Measurements from ENCODE around the gene HERC2. TPM values are rescaled to one million over a fixed set of nuclear protein-coding genes. Genes with fewer than 3 reads are reported as not detected.
A peak's percentile ranks its signal among the peaks of the same experiment; 100 is the strongest.

The HERC2 gene
- total RNA-seq, 2 donors from 2014 or later: 65.1 to 69.8 TPM

DNA sequence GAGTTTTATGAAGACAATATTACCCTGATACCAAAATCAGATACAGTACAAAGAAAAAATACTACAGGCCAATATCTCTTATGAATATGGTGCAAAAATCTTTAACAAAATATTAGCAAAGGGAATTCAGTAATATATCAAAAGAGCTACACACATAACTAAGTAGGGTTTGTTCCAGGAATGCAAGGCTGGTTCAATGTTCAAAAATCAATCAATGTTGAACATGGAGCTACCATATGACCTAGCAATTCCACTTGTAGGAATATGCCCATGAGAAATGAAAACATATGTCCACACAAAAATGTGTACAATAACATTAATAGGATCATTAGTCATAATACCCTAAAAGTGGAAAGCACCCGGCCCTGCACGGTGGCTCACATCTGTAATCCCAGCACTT is 230.7 kb downstream of the HERC2 start:
- no peaks in the 10 kb centered on the region for H3K9me3 ChIP-seq
- DNase-seq (ENCODE audit: low spot score): no peak
- TF ChIP-seq POLR2A (IDR thresholded peaks at IDR 0.05) (no peak), POLR2AphosphoS5 (IDR thresholded peaks at IDR 0.05) (no peak)
- TF ChIP-seq, protein P1, sequence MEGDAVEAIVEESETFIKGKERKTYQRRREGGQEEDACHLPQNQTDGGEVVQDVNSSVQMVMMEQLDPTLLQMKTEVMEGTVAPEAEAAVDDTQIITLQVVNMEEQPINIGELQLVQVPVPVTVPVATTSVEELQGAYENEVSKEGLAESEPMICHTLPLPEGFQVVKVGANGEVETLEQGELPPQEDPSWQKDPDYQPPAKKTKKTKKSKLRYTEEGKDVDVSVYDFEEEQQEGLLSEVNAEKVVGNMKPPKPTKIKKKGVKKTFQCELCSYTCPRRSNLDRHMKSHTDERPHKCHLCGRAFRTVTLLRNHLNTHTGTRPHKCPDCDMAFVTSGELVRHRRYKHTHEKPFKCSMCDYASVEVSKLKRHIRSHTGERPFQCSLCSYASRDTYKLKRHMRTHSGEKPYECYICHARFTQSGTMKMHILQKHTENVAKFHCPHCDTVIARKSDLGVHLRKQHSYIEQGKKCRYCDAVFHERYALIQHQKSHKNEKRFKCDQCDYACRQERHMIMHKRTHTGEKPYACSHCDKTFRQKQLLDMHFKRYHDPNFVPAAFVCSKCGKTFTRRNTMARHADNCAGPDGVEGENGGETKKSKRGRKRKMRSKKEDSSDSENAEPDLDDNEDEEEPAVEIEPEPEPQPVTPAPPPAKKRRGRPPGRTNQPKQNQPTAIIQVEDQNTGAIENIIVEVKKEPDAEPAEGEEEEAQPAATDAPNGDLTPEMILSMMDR (IDR thresholded peaks at IDR 0.05): no peak
- H3K4me1 ChIP-seq (replicated peaks): no peaks in the 10 kb centered on the region
- H3K27me3 ChIP-seq (replicated peaks; ENCODE audit: insufficient read depth): no peaks in the 10 kb centered on the region
- intact Hi-C loops (cut with DNase I): no loop called here
- no peak overlapping the region for H3K4me3 ChIP-seq
- WGBS: 94% methylated on average over 2 of the region's 2 CpGs
- H3K27ac ChIP-seq: no peak overlapping the region
- no peaks in the 10 kb centered on the region for H3K36me3 ChIP-seq

DNA sequence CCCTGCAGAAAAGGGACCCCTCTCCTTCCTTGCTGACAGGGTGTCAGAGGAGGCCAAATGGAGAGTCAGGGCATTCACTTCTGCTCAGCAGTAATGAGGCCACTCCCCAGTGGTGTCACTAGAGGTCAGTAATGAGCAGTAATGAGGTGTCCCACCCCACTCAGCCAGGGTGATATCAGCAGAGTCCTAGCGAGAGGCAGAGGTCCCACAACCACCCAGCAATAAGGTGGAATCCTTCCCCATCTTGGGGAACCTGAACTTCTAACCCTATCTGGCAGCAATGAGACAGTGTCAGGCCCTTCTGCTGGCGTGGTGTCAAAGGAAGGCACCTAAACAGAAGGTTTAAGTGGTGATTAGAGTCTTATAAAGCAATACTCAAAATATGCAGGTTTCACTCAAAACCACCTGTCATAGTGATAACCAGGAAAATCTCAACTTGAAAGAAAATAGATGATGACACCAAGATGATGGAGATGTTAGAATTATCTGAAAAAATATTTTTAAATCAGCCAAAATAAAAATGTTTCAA is 235.7 kb downstream of the HERC2 start:
- no peaks in the 10 kb centered on the region for H3K27me3 ChIP-seq (replicated peaks; ENCODE audit: insufficient read depth)
- H3K4me1 ChIP-seq (replicated peaks): no peaks in the 10 kb centered on the region
- intact Hi-C loops (cut with DNase I): no loop called here
- H3K9me3 ChIP-seq: no peaks in the 10 kb centered on the region
- TF ChIP-seq POLR2AphosphoS5 (IDR thresholded peaks at IDR 0.05) (no peak), POLR2A (IDR thresholded peaks at IDR 0.05) (no peak)
- TF ChIP-seq, protein P1 (IDR thresholded peaks at IDR 0.05): peak in 3 of 4 experiments; percentile 45 to 58 (median 46)
- no peak overlapping the region for H3K4me3 ChIP-seq
- DNase-seq (ENCODE audit: low spot score): no peak
- H3K27ac ChIP-seq: no peak overlapping the region
- H3K36me3 ChIP-seq: no peaks in the 10 kb centered on the region
- 43% methylated on average over 2 of the region's 2 CpGs for WGBS

DNA sequence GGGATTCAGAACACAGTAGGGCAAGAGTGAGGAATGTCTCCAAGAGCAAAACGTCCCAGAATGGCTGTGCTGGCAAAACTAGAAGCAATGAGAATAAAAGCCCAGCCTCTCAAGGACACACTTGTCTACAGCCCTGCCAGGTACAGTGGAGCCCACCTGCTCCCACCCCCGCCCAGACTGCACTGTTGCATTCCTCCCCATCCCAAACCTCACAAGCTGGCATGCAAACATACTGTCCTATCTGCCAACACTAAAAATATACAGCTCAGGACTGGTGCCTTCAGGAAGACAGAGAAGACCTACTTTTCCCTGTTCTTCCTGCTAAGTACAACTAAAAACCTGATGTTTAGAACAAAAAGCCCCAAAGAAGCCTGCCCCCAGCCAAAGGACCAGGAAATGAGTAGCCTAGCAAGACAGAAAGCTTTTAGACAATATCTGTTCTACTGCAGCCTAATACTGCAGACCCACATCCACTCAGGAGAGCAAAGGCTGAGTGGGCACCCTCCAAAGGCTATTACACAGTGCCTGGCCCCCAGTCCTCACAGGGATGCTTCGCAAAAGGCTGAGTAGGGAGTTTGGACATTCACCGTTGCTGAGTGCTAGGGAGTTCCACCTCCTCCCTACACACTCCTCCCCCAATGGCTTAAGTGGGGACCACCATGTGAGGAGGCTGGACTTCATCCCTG is 236.3 kb downstream of the HERC2 start:
- no peaks in the 10 kb centered on the region for H3K9me3 ChIP-seq
- intact Hi-C loops (cut with DNase I): no loop called here
- 86% methylated on average over 4 of the region's 4 CpGs for WGBS
- TF ChIP-seq POLR2A (IDR thresholded peaks at IDR 0.05): no peak
- no peak for TF ChIP-seq POLR2AphosphoS5 (IDR thresholded peaks at IDR 0.05)
- TF ChIP-seq, protein P1 (IDR thresholded peaks at IDR 0.05): no peak
- no peaks in the 10 kb centered on the region for H3K4me1 ChIP-seq (replicated peaks)
- no peak for DNase-seq (ENCODE audit: low spot score)
- no peaks in the 10 kb centered on the region for H3K27me3 ChIP-seq (replicated peaks; ENCODE audit: insufficient read depth)
- H3K27ac ChIP-seq: no peak overlapping the region
- no peaks in the 10 kb centered on the region for H3K36me3 ChIP-seq
- H3K4me3 ChIP-seq: no peak overlapping the region

DNA sequence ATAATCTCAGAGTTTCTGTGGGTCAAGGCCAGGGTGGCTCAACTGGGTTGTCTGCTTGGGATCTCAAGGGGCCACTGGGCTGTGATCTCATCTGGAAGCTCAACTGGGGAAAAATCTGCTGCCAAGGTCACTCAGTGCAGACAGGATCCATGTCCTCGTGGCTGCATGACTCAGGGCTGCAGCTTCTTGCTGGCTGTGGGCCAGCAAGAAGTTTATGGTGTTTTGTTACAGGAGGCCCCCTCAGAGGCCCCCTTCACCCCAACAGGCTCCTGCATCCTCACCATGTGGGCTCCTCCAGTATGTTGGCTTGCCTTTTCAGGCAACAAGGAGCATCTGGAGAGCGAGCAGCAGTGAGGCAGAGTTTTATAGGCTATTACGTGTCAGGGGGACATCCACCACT is 237.4 kb downstream of the HERC2 start:
- no peak for DNase-seq (ENCODE audit: low spot score)
- Histone ChIP-seq H3K36me3 (no peaks in the 10 kb centered on the region), H3K4me3 (no peak overlapping the region), H3K4me1 (replicated peaks) (no peaks in the 10 kb centered on the region), H3K9me3 (no peaks in the 10 kb centered on the region), H3K27me3 (replicated peaks; ENCODE audit: insufficient read depth) (no peaks in the 10 kb centered on the region), H3K27ac (no peak overlapping the region)
- WGBS: 67% methylated on average over 3 of the region's 3 CpGs
- TF ChIP-seq POLR2AphosphoS5 (IDR thresholded peaks at IDR 0.05) (no peak), POLR2A (IDR thresholded peaks at IDR 0.05) (no peak)
- TF ChIP-seq, protein P1 (IDR thresholded peaks at IDR 0.05): no peak
- intact Hi-C loops (cut with DNase I): no loop called here
